GM19463 (cell line): ENCODE measurements around the gene DOC2B.
"Not testable (repeated sequence)": the region's sequence is repeated elsewhere in the genome, so short reads cannot be mapped to it uniquely, and the experiment has no call there.

Experiments used
- ATAC-seq: cut with Tn5 transposase; IDR thresholded peaks from one replicate; pipeline ENCODE4 v1.9.1; 2021; ENCODE audit warnings: mild to moderate bottlenecking, moderate library complexity; ENCODE audit not compliant: unreplicated experiment

Gene DOC2B

DNA sequence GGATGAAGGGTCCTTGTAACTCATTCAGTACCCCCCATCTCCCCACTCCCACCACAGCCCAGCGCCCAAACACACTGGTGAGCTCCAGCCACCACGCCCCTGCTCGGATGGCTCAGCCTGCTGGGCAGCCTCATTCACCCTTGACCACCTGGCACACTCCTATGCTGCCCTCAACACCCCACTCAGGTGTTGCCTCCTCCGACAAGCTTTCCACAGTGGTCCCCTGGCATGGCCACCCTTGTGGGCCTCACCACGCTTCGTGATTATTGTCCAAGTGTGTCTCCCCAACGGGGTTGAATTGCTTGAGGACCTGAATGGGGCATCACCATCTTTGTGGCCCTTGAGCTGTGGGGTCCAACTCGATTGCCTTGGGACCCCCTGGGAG lies 12.0 kb upstream of the DOC2B start:
- no peak for ATAC-seq

DNA sequence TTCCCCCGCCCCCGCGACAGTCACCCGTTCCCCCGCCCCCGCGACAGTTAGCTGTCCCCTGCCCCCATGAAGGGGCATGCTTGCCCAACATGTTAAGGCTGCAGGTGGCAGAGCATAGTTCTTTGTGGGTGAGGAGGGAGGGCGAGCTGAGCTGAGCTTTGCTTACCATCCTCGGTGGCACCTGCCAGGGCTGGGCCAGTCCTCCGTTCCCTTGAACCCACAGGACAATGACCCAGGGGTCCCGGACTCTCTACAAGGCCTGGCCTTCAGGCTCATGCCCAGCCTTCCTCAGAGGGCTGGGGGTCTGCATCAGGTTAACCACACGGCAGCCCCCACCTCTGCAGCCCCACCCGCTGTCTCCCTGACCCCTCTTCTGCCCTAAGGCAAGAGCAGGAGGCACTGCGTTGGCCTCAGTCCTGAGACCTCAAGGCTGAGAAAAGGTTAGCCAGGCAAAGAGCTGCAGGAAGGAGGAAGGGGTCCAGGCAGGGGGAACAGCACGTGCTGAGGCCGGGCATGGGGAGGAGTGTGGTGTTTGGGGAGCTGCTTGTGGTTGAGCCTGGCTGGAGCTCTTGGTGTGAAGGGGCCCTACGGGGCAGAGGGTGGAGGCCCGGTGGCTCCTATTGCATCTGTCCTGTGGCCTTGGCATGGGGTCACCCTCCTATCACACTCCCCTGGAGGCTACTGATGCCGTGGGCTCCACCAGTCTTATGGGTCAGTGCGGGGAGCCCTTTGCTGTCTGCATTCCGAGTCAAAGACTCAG lies 11.4 kb upstream of the DOC2B start:
- ATAC-seq: no peak

GRCh38 chr17:189444-189843 lies 8.0 kb upstream of the DOC2B start:
- ATAC-seq: no peak

DNA sequence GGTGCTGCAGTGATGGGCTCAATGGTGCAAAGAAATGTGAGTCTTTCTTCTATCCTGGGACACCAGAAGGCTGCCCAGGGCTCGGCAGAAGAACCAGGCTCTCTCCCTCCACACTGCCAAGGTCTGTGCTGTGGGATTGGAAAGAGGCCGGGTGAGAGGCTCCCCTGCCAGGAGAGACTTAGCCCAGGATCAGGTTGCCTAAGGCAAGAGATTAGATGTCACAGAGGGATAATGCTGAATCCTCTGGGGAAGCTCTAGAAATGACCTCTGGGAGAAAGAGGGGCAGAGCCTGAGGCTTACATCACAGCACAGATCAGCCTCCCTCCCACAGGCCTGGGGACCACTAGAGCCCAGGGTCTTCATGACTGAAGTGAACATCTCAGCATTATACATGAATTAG lies 5.7 kb upstream of the DOC2B start:
- no peak for ATAC-seq

DNA sequence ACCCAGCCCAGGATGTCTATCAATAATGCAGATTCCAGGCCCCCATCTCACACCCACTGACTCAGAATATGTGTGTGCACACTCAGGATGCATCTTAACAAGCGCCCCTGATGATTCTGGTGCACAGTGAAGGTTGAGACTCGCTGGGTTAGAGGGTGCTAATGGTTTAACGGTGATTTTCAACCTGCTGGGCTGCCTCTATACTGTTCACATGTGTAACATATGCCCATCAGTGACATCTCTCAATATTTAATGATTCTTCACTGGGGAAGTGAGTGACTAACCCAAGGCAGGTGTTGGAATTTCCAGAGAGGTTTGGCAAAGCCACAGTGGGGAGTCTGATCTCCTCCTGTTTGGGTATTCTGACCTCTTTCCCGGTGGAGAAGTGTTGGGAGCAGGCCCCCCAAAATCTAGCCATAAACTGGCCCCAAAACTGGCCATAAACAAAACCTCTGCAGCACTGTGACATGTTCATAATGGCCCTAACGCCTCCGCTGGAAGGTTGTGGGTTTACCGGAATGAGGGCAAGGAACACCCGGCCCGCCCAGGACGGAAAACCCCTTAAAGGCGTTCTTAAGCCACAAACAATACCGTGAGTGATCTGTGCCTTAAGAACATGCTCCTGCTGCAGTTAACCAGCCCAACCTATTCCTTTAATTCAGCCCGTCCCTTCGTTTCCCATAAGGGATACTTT lies 4.1 kb upstream of the DOC2B start:
- no peak for ATAC-seq

DNA sequence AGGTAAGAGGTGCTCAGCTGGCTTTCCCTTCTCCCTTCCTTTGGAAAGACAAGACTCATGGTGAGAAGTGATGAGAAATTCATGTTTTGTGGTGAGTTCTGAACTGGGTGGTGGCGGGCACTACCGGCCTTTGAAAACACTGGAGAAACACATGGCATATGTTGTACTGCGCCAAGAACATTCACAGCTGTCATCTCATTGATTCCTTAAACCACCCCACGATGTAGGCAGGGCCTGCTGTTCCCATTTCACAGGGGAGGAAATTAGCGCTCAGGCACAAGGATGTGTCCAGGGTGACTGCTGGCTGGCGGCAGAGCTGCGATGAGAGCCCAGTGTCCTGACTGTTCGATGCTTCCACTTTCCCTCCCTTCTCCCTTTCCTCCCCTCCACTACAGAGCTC lies 1.6 kb upstream of the DOC2B start:
- no peak for ATAC-seq

DNA sequence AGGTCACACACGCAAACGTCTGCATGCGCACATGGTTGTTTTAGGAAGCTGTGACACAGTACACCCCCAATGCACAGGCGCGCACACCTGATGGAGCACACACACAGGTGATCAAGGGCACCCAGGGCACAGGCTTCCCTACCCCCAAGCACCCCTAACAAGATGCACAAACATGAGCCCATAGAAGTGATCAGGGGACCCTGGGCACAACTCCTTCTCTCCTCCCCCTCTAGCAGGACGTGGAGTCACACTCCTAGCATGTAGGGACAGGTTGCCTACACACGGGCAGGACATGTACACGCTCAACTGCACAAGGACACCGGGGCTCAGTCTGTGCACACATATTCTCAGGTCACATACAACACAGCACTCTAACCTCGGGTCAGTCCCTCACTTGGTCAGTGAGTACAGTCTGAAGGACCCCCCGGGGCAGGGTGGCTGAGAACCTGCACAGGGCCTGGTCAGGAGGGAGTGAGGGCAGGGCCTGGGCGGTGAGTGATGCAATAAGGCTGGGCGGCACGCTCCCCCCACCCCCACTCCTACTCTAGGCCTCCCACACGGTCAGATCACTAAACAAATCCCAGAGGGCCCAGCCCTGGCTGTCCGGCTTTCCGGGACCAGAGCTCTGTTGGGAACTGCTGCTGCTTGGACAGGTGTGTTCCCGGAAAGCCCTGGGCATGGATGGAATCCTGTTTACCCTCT lies 751 bp upstream of the DOC2B start:
- no peak for ATAC-seq

GRCh38 chr17:180381-181244 lies 837 bp downstream of the DOC2B start:
- ATAC-seq: no peak

DNA sequence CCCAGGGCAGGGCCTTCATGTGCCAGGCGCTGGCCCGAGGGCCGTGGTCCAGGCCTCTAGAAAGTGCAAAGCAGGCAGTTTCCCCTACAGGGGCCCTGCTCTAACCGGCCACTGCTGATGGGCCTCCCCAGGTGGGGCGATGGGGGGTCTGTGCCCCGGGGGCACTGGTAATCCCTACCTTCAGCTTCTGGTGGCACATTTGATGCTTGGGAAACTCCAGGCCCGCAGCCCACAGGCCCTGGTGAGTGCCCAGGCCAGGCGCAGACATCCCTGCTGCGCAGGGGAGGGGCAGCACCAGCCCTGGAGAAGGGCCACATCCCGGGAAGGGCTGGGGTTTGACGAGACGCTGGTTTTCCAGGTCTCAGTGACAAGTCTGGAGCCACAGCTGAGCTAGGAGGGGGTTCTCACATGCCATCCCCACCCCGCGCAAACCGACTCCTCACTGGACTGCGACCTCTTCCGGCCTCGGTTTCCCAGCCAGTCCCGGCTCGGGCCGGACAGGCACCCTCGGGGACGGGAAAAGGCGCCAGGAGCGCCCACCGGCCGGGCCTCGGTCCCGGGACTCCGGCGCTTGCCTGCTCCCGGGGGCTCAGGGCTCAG lies 1.6 kb downstream of the DOC2B start:
- ATAC-seq: no peak

GRCh38 chr17:179066-179432 lies 2.4 kb downstream of the DOC2B start:
- no peak for ATAC-seq

DNA sequence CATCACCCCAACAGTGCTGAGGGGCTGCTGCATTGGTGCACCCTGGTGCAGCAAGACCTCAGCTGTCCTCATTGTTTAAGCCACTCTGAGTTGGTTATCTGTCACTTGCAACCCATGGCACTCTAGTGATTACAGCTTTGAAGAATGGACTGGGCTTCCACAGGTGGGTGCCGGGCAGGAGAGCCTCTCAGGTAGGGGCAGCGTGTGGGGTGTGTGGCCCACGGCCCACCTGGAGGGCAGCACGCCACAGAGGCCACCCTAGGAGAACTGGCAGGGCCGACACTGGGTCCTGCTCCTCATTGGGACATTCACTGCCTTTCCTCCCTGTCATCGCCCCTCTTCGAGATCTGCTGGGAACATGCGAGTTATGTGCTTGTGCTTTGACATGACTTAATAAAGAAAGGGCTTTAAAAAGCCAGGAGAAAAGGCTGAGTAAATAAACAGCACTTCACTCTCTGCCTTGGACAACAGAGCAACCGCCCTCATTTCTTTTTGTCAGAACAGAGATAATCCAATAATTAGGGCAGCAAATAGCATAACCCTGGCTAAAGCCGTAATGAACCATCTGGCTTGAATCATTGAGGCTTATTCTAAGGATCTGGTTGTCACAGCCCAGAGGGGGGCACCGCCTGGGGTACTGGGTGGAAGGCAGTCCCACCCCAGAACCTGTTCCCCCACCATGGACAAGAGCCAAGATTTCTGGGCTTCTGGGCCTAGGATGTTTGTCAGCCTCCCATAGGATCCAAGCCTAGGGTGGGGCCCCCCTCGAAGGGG lies 3.0 kb downstream of the DOC2B start:
- ATAC-seq: no peak

- no peak for ATAC-seq
These were observed 3.7 kb downstream of the DOC2B start for GRCh38 chr17:177762-178161.

DNA sequence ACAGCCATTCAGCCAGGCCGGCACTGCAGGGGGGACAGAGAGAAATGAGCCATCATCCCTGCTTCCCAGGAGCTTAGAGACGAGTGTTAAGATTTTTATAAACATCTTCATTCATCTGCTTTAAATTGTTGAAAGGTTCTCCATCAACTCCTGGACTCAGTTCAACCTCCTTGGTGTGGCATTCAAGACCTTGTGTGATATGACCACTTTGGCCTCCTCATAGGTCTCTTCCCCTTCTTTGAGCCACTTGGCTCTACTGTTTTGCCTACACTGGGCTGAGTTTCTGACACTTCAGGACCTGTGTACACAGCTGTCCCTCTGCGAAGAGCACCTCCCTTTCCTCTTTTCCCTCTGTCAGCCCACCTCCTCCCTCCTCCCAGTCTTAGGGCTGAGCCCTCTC lies 4.3 kb downstream of the DOC2B start:
- ATAC-seq: no peak

DNA sequence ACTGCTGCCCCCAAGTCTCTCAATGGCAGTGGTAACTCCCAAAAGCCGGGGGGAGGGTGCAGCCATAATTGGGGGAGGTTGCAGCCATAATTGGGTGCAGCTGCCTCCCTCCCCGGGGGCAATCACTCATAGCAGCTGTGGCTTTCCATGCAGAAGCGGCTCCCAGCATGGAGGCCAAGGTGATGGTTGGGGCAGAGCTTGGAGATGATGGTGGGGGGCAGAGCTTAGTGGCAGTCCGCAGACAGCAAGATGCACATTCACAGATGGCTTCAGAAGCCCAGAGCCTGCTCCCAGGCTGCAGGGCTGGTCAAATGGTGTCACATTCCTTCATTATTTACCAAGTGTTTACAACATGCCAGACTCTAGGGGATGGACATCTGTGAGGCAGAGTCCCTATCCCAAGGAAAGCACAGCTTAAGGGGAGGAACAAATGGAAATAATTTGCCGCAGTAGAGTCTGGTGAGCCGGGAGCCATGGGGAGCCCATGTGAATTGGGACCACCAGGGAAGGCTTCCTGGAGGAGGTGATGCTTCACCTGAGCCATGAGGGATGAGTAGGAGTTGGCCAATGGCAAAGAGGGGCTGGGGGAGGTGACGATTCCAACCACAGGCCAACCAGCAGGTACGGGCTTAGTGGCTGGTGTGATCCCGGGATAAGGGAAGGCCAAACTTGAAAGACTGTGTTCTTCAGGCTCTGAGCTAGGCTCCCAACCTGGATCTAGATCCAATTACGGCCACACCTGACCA lies 8.1 kb downstream of the DOC2B start:
- no peak for ATAC-seq

- no peak for ATAC-seq
These were observed 9.0 kb downstream of the DOC2B start for GRCh38 chr17:172401-172800.

DNA sequence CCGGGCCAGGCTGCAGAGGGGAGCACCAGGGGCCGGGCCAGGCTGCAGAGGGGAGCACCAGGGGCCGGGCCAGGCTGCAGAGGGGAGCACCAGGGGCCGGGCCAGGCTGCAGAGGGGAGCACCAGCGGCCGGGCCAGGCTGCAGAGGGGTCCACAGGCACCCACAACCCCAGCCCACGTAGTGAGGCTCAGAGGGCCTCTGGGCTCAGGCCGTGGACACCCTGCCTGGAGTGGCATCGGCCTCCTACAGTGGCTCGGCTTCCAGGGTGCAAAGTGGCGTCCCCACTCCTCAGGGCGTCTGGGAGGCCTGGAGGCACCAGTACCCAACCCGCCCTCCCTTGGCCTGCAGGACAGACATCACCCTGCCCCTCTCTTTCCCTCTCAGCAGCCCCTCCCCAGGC lies 9.6 kb downstream of the DOC2B start:
- no peak for ATAC-seq

GRCh38 chr17:170130-170670 lies 11.2 kb downstream of the DOC2B start:
- ATAC-seq: no peak

GRCh38 chr17:168614-169013 lies 12.8 kb downstream of the DOC2B start:
- ATAC-seq: not testable (repeated sequence)

- no peak for ATAC-seq
These were observed 15.5 kb downstream of the DOC2B start for GRCh38 chr17:165939-166338.
